Endodermal cell (in vitro differentiated cells): ENCODE results near the gene ZNF670. TPM values are rescaled to one million over a fixed set of nuclear protein-coding genes. Genes with fewer than 3 reads are reported as not detected.

Source experiments
- DNase-seq: peaks from one replicate; pipeline ENCODE4 v3.0.0-alpha.2; 2017
- H3K27ac ChIP-seq: 2 replicates; pipeline ENCODE4 v1.5.1; 2013; ENCODE audit warnings: mild to moderate bottlenecking, low read depth, low read length, moderate library complexity
- H3K27me3 ChIP-seq: 2 replicates; pipeline ENCODE4 v1.6.1; 2013; ENCODE audit warnings: mild to moderate bottlenecking, low read length, moderate library complexity; ENCODE audit not compliant: insufficient read depth, control insufficient read depth, poor library complexity, severe bottlenecking
- H3K36me3 ChIP-seq: 2 replicates; pipeline ENCODE4 v1.7.0; 2013; ENCODE audit warnings: mild to moderate bottlenecking, low read length, moderate library complexity; ENCODE audit not compliant: control insufficient read depth, insufficient read depth
- H3K4me1 ChIP-seq: one replicate; pipeline ENCODE4 v1.7.0; 2013; ENCODE audit warnings: low read length; ENCODE audit not compliant: control insufficient read depth, insufficient read depth
- H3K4me3 ChIP-seq: 2 replicates; pipeline ENCODE4 v1.5.1; 2013; ENCODE audit warnings: mild to moderate bottlenecking, low read length, moderate library complexity
- H3K9ac ChIP-seq: 2 replicates; pipeline ENCODE4 v1.6.1; 2013; ENCODE audit warnings: mild to moderate bottlenecking, low read length, moderate library complexity; ENCODE audit not compliant: poor library complexity, severe bottlenecking; ENCODE audit errors: extremely low read depth
- H3K9me3 ChIP-seq: 2 replicates; pipeline ENCODE4 v1.6.1; 2013; ENCODE audit warnings: mild to moderate bottlenecking, low read length, moderate library complexity; ENCODE audit not compliant: control insufficient read depth
- H3K27ac Mint-ChIP-seq: 2 replicates; pipeline ENCODE4 v1.8.0; 2020; ENCODE audit warnings: mixed read lengths
- H3K27me3 Mint-ChIP-seq: 2 replicates; pipeline ENCODE4 v1.8.0; 2021; ENCODE audit warnings: mild to moderate bottlenecking, mixed read lengths; ENCODE audit not compliant: insufficient read depth
- H3K36me3 Mint-ChIP-seq: 2 replicates; pipeline ENCODE4 v1.8.0; 2020; ENCODE audit warnings: low read depth, mixed read lengths
- H3K4me1 Mint-ChIP-seq: 2 replicates; pipeline ENCODE4 v1.8.0; 2020; ENCODE audit warnings: mixed read lengths
- H3K4me3 Mint-ChIP-seq: 2 replicates; pipeline ENCODE4 v1.8.0; 2020; ENCODE audit warnings: mild to moderate bottlenecking, moderate library complexity, mixed read lengths
- H3K9me3 Mint-ChIP-seq: 2 replicates; pipeline ENCODE4 v1.8.0; 2020; ENCODE audit warnings: mild to moderate bottlenecking, mixed read lengths
- CTCF ChIP-seq: fragments of 200-600 bp; sonication (generic); conservative IDR thresholded peaks from 2 replicates; pipeline ENCODE4 v1.5.0; 2021; ENCODE audit warnings: antibody characterized with exemption, mild to moderate bottlenecking
- WGBS, 2 experiments: methylation state at CpG; one replicate each; pipeline versions ENCODE4 v1.1.5 to v1.1.7; 2013; ENCODE audit warnings: missing lambda C conversion rate in 2 of 2, mixed read lengths in 1 of 2; ENCODE audit not compliant: insufficient coverage in 1 of 2, insufficient read length in 1 of 2; 5-methylcytosine and 5-hydroxymethylcytosine counted together
- total RNA-seq, 2 donors: library from RNA; stranded (reverse); fragmentation: NEBNext Ultra II Directional in 1 of 2; extraction: Animal tissue kit (Norgen Biotek cat#: 25700) in 1 of 2; gene quantifications; 2 replicates in 1 of 2; 3 replicates in 1 of 2; pipeline ENCODE4 v1.2.1, GENCODE V29; 2021

ZNF670 gene
- total RNA-seq, 2 donors from 2014 or later: 10.9 to 15.7 TPM

GRCh38 chr1:247096112-247096511 lies 17.5 kb upstream of the ZNF670 start:
- no peak for TF ChIP-seq CTCF
- peaks cover 7% of the 10 kb centered on the region for H3K27me3 Mint-ChIP-seq
- Histone ChIP-seq H3K9me3 (peaks cover 25% of the 10 kb centered on the region), H3K4me3 (peak overlapping the region; percentile 9), H3K4me1 (no peaks in the 10 kb centered on the region), H3K27ac (no peak overlapping the region), H3K36me3 (peaks cover 40% of the 10 kb centered on the region), H3K9ac (no peak overlapping the region), H3K27me3 (no peaks in the 10 kb centered on the region)
- H3K4me3 Mint-ChIP-seq: no peak overlapping the region
- peaks cover 13% of the 10 kb centered on the region for H3K4me1 Mint-ChIP-seq
- H3K36me3 Mint-ChIP-seq: peaks cover 39% of the 10 kb centered on the region
- no peak for DNase-seq
- no peak overlapping the region for H3K27ac Mint-ChIP-seq
- H3K9me3 Mint-ChIP-seq: peaks cover 27% of the 10 kb centered on the region
- 91 to 98% methylated on average over 3 of the region's 3 CpGs for WGBS, 2 experiments

GRCh38 chr1:247090455-247090854 lies 11.8 kb upstream of the ZNF670 start:
- Histone ChIP-seq H3K9me3 (no peaks in the 10 kb centered on the region), H3K36me3 (no peaks in the 10 kb centered on the region), H3K4me3 (no peak overlapping the region), H3K27ac (no peak overlapping the region), H3K27me3 (peaks cover 31% of the 10 kb centered on the region), H3K9ac (no peak overlapping the region), H3K4me1 (peaks cover 13% of the 10 kb centered on the region)
- TF ChIP-seq CTCF: no peak
- DNase-seq: no peak
- H3K27ac Mint-ChIP-seq: no peak overlapping the region
- peaks cover 13% of the 10 kb centered on the region for H3K4me1 Mint-ChIP-seq
- peaks cover 45% of the 10 kb centered on the region for H3K27me3 Mint-ChIP-seq
- 85 to 88% methylated on average over 7 to 14 of the region's 14 CpGs for WGBS, 2 experiments
- no peaks in the 10 kb centered on the region for H3K9me3 Mint-ChIP-seq
- no peak overlapping the region for H3K4me3 Mint-ChIP-seq
- H3K36me3 Mint-ChIP-seq: no peaks in the 10 kb centered on the region

GRCh38 chr1:247089616-247090375 lies 11.2 kb upstream of the ZNF670 start:
- DNase-seq: peak; percentile 81
- peaks cover 13% of the 10 kb centered on the region for H3K4me1 ChIP-seq
- H3K27ac ChIP-seq: no peak overlapping the region
- peaks cover 51% of the 10 kb centered on the region for H3K27me3 Mint-ChIP-seq
- H3K4me3 ChIP-seq: no peak overlapping the region
- no peaks in the 10 kb centered on the region for H3K36me3 Mint-ChIP-seq
- peaks cover 4% of the 10 kb centered on the region for H3K9me3 Mint-ChIP-seq
- 62 to 66% methylated on average over 15 to 17 of the region's 17 CpGs for WGBS, 2 experiments
- peak overlapping the region; percentile 55 for H3K27ac Mint-ChIP-seq
- H3K4me3 Mint-ChIP-seq: no peak overlapping the region
- H3K4me1 Mint-ChIP-seq: peaks cover 13% of the 10 kb centered on the region
- H3K9ac ChIP-seq: no peak overlapping the region
- H3K27me3 ChIP-seq: peaks cover 35% of the 10 kb centered on the region
- H3K9me3 ChIP-seq: peaks cover 3% of the 10 kb centered on the region
- TF ChIP-seq CTCF: no peak
- H3K36me3 ChIP-seq: no peaks in the 10 kb centered on the region
